DMS53 treated with DMSO at 0.1 percent for 48 hours (cell line): ENCODE data around the gene ACSM6.
"Not testable (repeated sequence)": the region's sequence is repeated elsewhere in the genome, so short reads cannot be mapped to it uniquely, and the experiment has no call there.

ENCODE experiments used
- DNase-seq: peaks from one replicate; lab custom pipeline; 2025; ENCODE audit not compliant: unreplicated experiment; lab: John Stamatoyannopoulos, UW

The ACSM6 gene, protein sequence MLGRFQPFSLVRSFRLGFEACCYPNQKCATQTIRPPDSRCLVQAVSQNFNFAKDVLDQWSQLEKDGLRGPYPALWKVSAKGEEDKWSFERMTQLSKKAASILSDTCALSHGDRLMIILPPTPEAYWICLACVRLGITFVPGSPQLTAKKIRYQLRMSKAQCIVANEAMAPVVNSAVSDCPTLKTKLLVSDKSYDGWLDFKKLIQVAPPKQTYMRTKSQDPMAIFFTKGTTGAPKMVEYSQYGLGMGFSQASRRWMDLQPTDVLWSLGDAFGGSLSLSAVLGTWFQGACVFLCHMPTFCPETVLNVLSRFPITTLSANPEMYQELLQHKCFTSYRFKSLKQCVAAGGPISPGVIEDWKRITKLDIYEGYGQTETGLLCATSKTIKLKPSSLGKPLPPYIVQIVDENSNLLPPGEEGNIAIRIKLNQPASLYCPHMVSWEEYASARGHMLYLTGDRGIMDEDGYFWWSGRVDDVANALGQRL

DNA sequence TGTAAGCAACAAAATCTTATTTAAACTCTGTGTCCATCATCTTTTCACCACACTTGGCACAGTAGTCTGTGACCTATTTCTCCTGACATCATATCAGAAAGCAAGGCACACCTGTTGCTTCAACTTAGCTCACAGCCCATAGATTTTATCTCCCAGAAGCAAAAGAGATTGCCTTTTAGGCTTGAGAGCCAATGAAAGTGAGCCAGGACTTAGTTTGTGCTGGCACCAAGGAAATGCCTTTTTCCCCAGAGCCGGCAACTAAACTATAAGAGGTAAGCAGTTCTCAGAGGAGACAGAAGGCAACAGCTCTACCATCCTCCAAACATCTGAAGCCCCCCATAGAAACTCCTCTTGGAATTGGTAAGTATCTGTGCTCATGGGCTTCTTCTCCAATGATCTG, at the start of gene ACSM6:
ACSM6 (plus strand) TSS at position 295 of the 400 bp plus-strand sequence. CDS start 248 bp downstream, outside the sequence.
- no peak for DNase-seq

- DNase-seq, result no peak
Observed at GRCh38 chr10:95168694-95169093, 25.3 kb upstream of the ACSM6 start.

GRCh38 chr10:95169522-95169921, 24.5 kb upstream of the ACSM6 start:
- no peak for DNase-seq

DNA sequence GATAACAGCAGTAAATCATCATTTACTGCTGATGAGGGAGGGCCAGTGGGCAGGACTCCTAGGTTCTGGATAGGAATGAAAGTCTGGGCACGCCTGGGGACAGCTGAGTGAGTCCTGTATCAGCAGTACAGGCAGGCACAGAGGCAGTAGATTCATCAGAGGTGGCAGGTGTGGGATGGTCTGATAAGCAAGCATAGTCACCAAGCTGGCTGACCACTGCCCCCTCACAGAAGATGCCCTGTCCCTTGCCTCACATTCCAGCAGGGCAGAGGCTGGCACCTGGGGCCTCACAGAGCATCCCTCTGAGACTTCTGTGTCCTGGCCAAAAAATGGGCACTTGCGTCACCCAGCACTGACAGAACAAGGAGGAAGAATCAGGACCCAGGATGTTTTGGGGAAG, 23.2 kb upstream of the ACSM6 start:
- DNase-seq, result no peak

GRCh38 chr10:95171336-95171735, 22.7 kb upstream of the ACSM6 start:
- no peak for DNase-seq

- DNase-seq, result no peak
Observed at GRCh38 chr10:95172851-95173250, 21.2 kb upstream of the ACSM6 start.

DNA sequence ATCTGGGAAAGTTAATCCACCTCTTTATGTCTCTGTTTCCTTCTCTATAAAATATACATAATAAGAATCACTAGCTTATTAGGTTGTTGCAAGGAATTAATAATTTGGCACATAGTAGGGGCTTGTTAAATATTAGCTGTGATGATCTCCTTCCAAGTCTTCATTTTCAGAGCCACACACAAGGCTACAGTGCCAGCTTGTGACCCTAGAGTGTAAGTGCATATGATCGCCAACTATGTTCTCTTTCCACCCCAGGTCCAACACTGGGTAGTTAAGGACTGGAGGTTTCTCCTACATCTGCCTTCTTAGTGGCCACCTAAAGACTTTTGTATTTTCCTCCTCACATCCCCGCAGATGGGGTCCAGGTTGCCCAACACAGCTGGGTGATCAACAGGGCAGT, 17.9 kb upstream of the ACSM6 start:
- no peak for DNase-seq

GRCh38 chr10:95177429-95177828, 16.6 kb upstream of the ACSM6 start:
- DNase-seq, result no peak

DNA sequence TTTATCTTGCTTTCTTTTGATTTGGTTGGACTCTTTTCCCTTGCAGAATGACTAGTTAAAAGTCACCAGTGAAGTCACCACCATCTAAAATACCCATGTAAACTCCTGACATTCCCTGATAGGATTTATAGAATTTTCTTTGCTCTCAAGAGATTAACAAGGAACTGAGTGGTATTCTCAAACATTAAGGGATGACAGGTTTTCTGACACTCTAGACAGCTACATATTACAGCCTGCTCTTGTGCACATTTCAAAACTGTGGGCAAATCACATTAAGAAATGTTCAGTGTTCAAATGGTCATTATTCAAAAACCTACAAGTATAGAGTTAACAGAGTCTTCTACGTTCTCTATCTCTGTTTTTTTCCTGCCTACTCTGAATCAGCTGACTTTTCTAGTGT, 15.8 kb upstream of the ACSM6 start:
- no peak for DNase-seq

GRCh38 chr10:95178797-95179196, 15.2 kb upstream of the ACSM6 start:
- no peak for DNase-seq

GRCh38 chr10:95181726-95182125, 12.3 kb upstream of the ACSM6 start:
- DNase-seq, result no peak

- peak; percentile 79 for DNase-seq
Observed at GRCh38 chr10:95183271-95184230, 10.5 kb upstream of the ACSM6 start.

- DNase-seq, result no peak
Observed at GRCh38 chr10:95187617-95188016, 6.4 kb upstream of the ACSM6 start.

DNA sequence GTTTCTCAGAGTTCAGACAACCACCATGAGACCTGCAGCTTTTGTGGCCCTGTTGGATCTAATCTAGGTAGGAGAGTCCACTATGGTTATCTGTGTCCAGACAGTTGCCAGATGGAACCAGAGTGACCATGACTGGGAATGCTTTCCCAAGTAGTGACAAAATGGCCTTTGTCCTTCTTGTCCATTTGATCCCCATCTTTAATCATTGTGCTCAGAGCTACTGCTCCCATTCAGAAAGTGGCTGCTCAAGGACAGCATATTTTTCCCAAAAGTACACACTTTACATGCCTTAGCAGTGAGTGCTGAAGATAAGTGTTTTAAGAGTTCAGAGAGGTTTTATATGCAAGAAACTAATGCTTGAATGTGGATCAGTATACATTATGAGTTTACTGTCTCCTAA, 5.4 kb upstream of the ACSM6 start:
- DNase-seq, result no peak

GRCh38 chr10:95196046-95196445, 2.0 kb downstream of the ACSM6 start:
- no peak for DNase-seq

DNA sequence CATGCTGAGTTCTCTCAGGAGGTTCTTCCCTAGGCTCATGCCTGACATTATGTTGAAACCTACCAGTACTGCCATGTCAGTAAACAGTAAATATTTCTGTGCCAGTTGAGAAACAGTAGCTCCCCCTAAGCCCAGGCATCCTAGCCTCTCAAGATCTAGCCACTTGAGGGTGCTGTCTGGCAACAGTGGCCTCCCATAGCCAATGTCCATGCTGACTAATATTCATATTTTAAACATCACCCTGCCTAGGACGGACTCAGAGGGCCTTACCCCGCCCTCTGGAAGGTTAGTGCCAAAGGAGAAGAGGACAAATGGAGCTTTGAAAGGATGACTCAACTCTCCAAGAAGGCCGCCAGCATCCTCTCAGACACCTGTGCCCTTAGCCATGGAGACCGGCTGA, 7.7 kb downstream of the ACSM6 start:
- no peak for DNase-seq

DNA sequence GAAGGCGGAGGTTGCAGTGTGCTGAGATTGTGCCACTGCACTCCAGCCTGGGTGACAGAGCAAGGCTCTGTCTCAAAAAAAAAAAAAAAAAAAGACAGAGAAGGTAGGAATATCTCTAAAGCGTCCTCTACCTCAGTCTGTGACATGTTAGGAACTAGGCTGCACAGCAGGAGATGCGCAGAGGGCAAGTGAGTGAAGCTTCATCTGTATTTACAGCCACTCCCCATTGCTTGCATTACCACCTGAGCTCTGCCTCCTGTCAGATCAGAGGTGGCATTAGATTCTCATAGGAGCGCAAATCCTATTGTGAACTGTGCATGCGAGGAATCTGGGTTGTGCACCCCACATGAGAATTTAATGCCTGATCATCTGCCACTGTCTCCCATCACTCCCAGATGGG, 8.8 kb downstream of the ACSM6 start:
- not testable (repeated sequence) for DNase-seq

- DNase-seq, result no peak
Observed at GRCh38 chr10:95208702-95209391, 14.8 kb downstream of the ACSM6 start.

DNA sequence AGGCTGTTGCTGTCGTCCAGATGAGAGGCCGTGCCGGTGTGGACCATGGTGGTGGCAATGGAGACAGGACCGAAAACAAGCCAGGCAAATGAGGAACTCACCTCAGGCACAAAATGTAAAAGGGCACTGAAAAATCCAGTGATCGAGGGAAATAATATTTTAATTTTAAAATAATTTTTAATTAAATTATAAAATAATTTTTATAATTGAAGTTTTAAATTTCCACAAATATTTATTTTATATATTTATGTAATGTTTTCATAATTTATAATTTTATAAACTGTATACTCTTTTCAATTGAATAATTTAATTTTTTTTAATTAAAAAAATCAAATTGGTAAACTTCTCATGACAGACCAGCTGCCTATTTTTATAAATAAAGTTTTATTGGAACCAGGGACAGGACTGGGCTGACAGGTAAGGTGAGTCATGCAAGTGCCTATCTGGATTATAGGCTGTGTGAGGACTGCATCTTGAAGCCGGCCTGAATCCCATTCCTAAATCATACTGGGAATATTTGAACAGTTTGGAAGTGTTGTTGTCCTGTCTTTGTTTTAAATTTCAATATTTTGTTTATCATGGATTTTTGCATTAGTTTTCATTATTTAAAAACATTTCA, 15.6 kb downstream of the ACSM6 start:
- DNase-seq, result no peak

GRCh38 chr10:95211606-95212279, 17.7 kb downstream of the ACSM6 start:
- no peak for DNase-seq
